HEK293 (cell line): ENCODE data around the gene RAD23B.

Source experiments
- CTCF ChIP-seq: fragments of 450-650 bp; formaldehyde crosslinking; IDR thresholded peaks from 2 replicates; pipeline ENCODE4 v1.5.1; 2016; ENCODE audit warnings: missing biosample characterization, missing genetic modification characterization
- PATZ1 ChIP-seq: fragments of 450-650 bp; formaldehyde crosslinking; IDR thresholded peaks from 2 replicates; pipeline ENCODE4 v1.5.1; 2016; ENCODE audit warnings: missing biosample characterization, missing genetic modification characterization
- PBX3 ChIP-seq: sonication (generic); formaldehyde crosslinking; IDR thresholded peaks from 2 replicates; pipeline ENCODE4 v1.8.1; 2022; ENCODE audit warnings: mild to moderate bottlenecking, moderate library complexity, missing genetic modification reagents
- RBAK ChIP-seq: fragments of 450-650 bp; formaldehyde crosslinking; IDR thresholded peaks from 2 replicates; pipeline ENCODE4 v1.5.1; 2016; ENCODE audit warnings: missing biosample characterization, missing genetic modification characterization
- REST ChIP-seq: fragments of 450-650 bp; formaldehyde crosslinking; IDR thresholded peaks from 2 replicates; pipeline ENCODE4 v1.5.1; 2016; ENCODE audit warnings: missing biosample characterization, missing genetic modification characterization
- SP2 ChIP-seq: fragments of 450-650 bp; formaldehyde crosslinking; IDR thresholded peaks from 2 replicates; pipeline ENCODE4 v1.5.1; 2016; ENCODE audit warnings: missing biosample characterization, missing genetic modification characterization
- YY1 ChIP-seq: fragments of 450-650 bp; formaldehyde crosslinking; IDR thresholded peaks from 2 replicates; pipeline ENCODE4 v1.5.1; 2018; ENCODE audit warnings: missing biosample characterization, missing genetic modification characterization
- ZBTB10 ChIP-seq: fragments of 450-650 bp; formaldehyde crosslinking; IDR thresholded peaks from 2 replicates; pipeline ENCODE4 v1.5.1; 2016; ENCODE audit warnings: missing biosample characterization, missing genetic modification characterization
- ZNF148 ChIP-seq: fragments of 450-650 bp; formaldehyde crosslinking; IDR thresholded peaks from 2 replicates; pipeline ENCODE4 v1.5.0; 2017; ENCODE audit warnings: missing biosample characterization, missing genetic modification characterization, borderline replicate concordance
- ZNF174 ChIP-seq: fragments of 450-650 bp; formaldehyde crosslinking; IDR thresholded peaks from 2 replicates; pipeline ENCODE4 v1.5.0; 2017; ENCODE audit warnings: missing biosample characterization, mild to moderate bottlenecking, missing genetic modification characterization
- ZNF202 ChIP-seq: fragments of 450-650 bp; formaldehyde crosslinking; IDR thresholded peaks from 2 replicates; pipeline ENCODE4 v1.5.1; 2016; ENCODE audit warnings: missing biosample characterization, missing genetic modification characterization, borderline replicate concordance
- ZNF280C ChIP-seq: fragments of 450-650 bp; formaldehyde crosslinking; IDR thresholded peaks from 2 replicates; pipeline ENCODE4 v1.5.1; 2016; ENCODE audit warnings: missing biosample characterization, missing genetic modification characterization
- ZNF302 ChIP-seq: fragments of 450-650 bp; formaldehyde crosslinking; IDR thresholded peaks from 2 replicates; pipeline ENCODE4 v1.5.1; 2016; ENCODE audit warnings: missing biosample characterization, missing genetic modification characterization, low read depth
- ZNF639 ChIP-seq: fragments of 450-650 bp; formaldehyde crosslinking; IDR thresholded peaks from 2 replicates; pipeline ENCODE4 v1.5.1; 2016; ENCODE audit warnings: missing biosample characterization, missing genetic modification characterization

- TF ChIP-seq ZNF280C (tag by site-specific recombination) = no peak
- no peak for TF ChIP-seq ZNF148
- TF ChIP-seq PBX3 (CRISPR knock-in tag) = no peak
- TF ChIP-seq ZNF639 (tag by site-specific recombination) = no peak
- no peak for TF ChIP-seq ZNF202 (tag by site-specific recombination)
- TF ChIP-seq PATZ1 (tag by site-specific recombination) = no peak
- no peak for TF ChIP-seq CTCF (tag by site-specific recombination)
- no peak for TF ChIP-seq RBAK (tag by site-specific recombination)
- no peak for TF ChIP-seq SP2
- no peak for TF ChIP-seq ZNF174
- no peak for TF ChIP-seq REST (tag by site-specific recombination)
- no peak for TF ChIP-seq ZBTB10
- no peak for TF ChIP-seq ZNF302
- no peak for TF ChIP-seq YY1 (tag by site-specific recombination)
These were observed 29.4 kb downstream of the RAD23B start for GRCh38 chr9:107312376-107313050.
